ENCODE measurements around the gene CD79A. TPM values are rescaled to one million over a fixed set of nuclear protein-coding genes. Genes with fewer than 3 reads are reported as not detected.

Gene CD79A
- total and polyA plus RNA-seq, 2 donors (not counting 1 experiment from before 2014, with no cell fraction given): 0.07 to 0.17 TPM

GRCh38 chr19:41904118-41904870, 27.2 kb downstream of the CD79A start:
- Histone ChIP-seq H3K36me3 (ENCODE audit: control insufficient read depth, insufficient read depth, low read length) (peaks cover 24% of the 10 kb centered on the region), H4K20me1 (ENCODE audit: control insufficient read depth, extremely low read depth, insufficient read depth, low read length) (no peaks in the 10 kb centered on the region), H3K27ac (ENCODE audit: insufficient read depth, low read length) (no peak overlapping the region), H2AFZ (ENCODE audit: low read length) (no peak overlapping the region), H3K79me2 (ENCODE audit: control insufficient read depth, insufficient read depth, low read length) (no peaks in the 10 kb centered on the region), H3K9me3 (ENCODE audit: control insufficient read depth, insufficient read depth, low read depth, low read length) (no peaks in the 10 kb centered on the region), H3K9ac (ENCODE audit: insufficient read depth, low read length) (no peak overlapping the region), H3K4me1 (ENCODE audit: control insufficient read depth, extremely low read depth, insufficient read depth, low read length) (peaks cover 2% of the 10 kb centered on the region), H3K4me3 (replicated peaks in 1 of 4; ENCODE audit: control extremely low read depth in 1 of 4, insufficient read depth in 1 of 4, low read depth in 3 of 4, low read length in 4 of 4) (no peak overlapping the region), H3K27me3 (ENCODE audit: control insufficient read depth, insufficient read depth, low read length) (no peaks in the 10 kb centered on the region), H3K4me2 (ENCODE audit: extremely low read depth, insufficient read depth, low read length) (no peak overlapping the region)
- DNase-seq (ENCODE audit: low read depth in 2 of 2): no peak
- no peak for TF ChIP-seq EZH2 (IDR thresholded peaks at IDR 0.05; ENCODE audit: low read length, missing control alignments)
- TF ChIP-seq CTCF (conservative IDR thresholded peaks at IDR 0.05 in 1 of 2, IDR thresholded peaks at IDR 0.05 in 1 of 2; ENCODE audit: low read depth in 1 of 2, low read length in 2 of 2): no peak

- DNase-seq (ENCODE audit: low read depth in 2 of 2): no peak
- peaks cover 24% of the 10 kb centered on the region for H3K36me3 ChIP-seq (ENCODE audit: control insufficient read depth, insufficient read depth, low read length)
Measured at GRCh38 chr19:41905273-41906002, 28.4 kb downstream of the CD79A start.

More at GRCh38 chr19:41905273-41906002, 28.4 kb downstream of the CD79A start:
- H3K27ac ChIP-seq (ENCODE audit: insufficient read depth, low read length): no peak overlapping the region
- H3K27me3 ChIP-seq (ENCODE audit: control insufficient read depth, insufficient read depth, low read length): no peaks in the 10 kb centered on the region
- no peaks in the 10 kb centered on the region for H4K20me1 ChIP-seq (ENCODE audit: control insufficient read depth, extremely low read depth, insufficient read depth, low read length)
- TF ChIP-seq CTCF (conservative IDR thresholded peaks at IDR 0.05 in 1 of 2, IDR thresholded peaks at IDR 0.05 in 1 of 2; ENCODE audit: low read depth in 1 of 2, low read length in 2 of 2): no peak
- TF ChIP-seq EZH2 (IDR thresholded peaks at IDR 0.05; ENCODE audit: low read length, missing control alignments): no peak
- H3K9ac ChIP-seq (ENCODE audit: insufficient read depth, low read length): no peak overlapping the region
- H3K4me2 ChIP-seq (ENCODE audit: extremely low read depth, insufficient read depth, low read length): no peak overlapping the region
- H3K9me3 ChIP-seq (ENCODE audit: control insufficient read depth, insufficient read depth, low read depth, low read length): no peaks in the 10 kb centered on the region
- peaks cover 2% of the 10 kb centered on the region for H3K4me1 ChIP-seq (ENCODE audit: control insufficient read depth, extremely low read depth, insufficient read depth, low read length)
- no peaks in the 10 kb centered on the region for H3K79me2 ChIP-seq (ENCODE audit: control insufficient read depth, insufficient read depth, low read length)
- H2AFZ ChIP-seq (ENCODE audit: low read length): no peak overlapping the region
- no peak overlapping the region for H3K4me3 ChIP-seq (replicated peaks in 1 of 4; ENCODE audit: control extremely low read depth in 1 of 4, insufficient read depth in 1 of 4, low read depth in 3 of 4, low read length in 4 of 4)
